ENCODE data around the gene GGA3.
A peak's percentile ranks its signal among the peaks of the same experiment; 100 is the strongest.
"Not testable (repeated sequence)": the region's sequence is repeated elsewhere in the genome, so short reads cannot be mapped to it uniquely, and the experiment has no call there.

The GGA3 gene

DNA sequence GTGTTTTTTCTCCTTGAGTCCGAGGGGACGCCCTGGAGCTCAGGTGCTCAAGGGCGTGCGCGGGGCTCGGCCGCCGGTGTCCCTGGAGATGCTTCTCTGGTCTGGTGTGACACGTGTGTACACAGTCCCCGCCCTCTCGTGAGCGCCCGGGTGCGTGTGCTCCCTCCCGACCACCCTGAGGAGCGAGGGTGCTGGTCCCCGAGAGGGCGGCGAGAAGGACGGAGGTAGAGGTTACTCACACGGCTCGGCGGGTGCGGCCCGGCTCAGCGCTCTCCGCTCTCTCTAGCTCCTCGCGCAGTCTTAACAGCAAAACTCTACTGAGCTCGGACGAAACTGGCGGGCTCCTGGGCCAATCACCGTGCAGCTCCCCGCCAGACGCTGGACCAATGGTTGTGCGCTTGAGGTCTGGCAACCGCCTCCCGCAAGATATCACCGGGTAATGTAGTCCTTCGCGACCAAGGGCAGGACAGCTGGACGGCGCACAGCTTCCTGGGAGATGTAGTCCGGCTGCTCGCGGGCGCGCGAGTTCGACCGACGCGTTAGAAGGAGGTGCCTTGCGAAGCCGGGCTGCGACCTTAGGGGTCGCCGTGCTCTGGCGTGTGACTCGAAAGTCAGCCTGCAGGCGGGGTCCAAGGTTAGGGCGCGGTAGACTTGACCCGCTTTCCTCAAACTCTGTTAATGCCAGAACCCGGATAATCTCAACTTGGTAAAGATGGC is 27.9 kb upstream of the GGA3 start, which contains the start of gene SLC25A19:
Gene SLC25A19 (minus strand): TSS at position 319 of the 717 bp plus-strand sequence. CDS start 2,669 bp downstream, outside the sequence.
- peak within 1 kb of the TSS; percentile 85 to 92 for H3K9ac ChIP-seq (ENCODE audit: low read length in 2 of 2)
- no peaks in the 10 kb centered on the region for H3K27me3 ChIP-seq (ENCODE audit: control insufficient read depth in 1 of 2, insufficient read depth in 2 of 2, low read length in 2 of 2)
- H3K4me1 ChIP-seq (ENCODE audit: control insufficient read depth, insufficient read depth, low read length) = peaks cover 5% of the 10 kb centered on the region
- peak within 1 kb of the TSS; percentile 93 to 94 for H3K4me3 ChIP-seq (ENCODE audit: low read length in 2 of 2)
- H3K36me3 ChIP-seq (ENCODE audit: control insufficient read depth in 2 of 2, insufficient read depth in 2 of 2, low read length in 2 of 2) = peaks cover 5 to 10% of the 10 kb centered on the region in 2 donors
- H3K27ac ChIP-seq (ENCODE audit: low read length) = peak within 1 kb of the TSS; percentile 76
- H3K9me3 ChIP-seq (ENCODE audit: control insufficient read depth in 2 of 2, low read length in 2 of 2) = no peaks in the 10 kb centered on the region

DNA sequence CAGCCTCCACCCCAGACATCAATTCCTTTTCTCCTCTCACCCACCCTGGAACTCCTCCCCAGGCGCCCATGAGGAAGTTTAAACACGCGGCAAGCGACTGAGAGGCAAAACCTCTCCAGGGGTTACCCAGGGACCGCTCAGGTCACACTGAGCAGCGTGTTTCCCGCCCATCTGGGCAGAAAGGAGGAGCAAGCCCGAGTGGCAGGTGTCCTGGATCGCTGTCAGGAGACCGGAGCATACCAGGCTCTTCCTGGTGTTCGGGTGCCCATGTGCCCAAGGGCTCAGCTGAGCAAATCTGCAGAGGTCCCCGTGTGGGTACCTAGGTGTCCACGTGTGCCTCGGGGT is 27.3 kb upstream of the GGA3 start:
- Histone ChIP-seq H3K27me3 (ENCODE audit: control insufficient read depth in 1 of 2, insufficient read depth in 2 of 2, low read length in 2 of 2) (no peaks in the 10 kb centered on the region), H3K36me3 (ENCODE audit: control insufficient read depth in 2 of 2, insufficient read depth in 2 of 2, low read length in 2 of 2) (peaks cover 5 to 10% of the 10 kb centered on the region in 2 donors), H3K4me1 (ENCODE audit: control insufficient read depth, insufficient read depth, low read length) (peaks cover 5% of the 10 kb centered on the region), H3K27ac (ENCODE audit: low read length) (peak overlapping the region; percentile 76), H3K9ac (ENCODE audit: low read length in 2 of 2) (peak overlapping the region; percentile 82 to 92), H3K9me3 (ENCODE audit: control insufficient read depth in 2 of 2, low read length in 2 of 2) (no peaks in the 10 kb centered on the region), H3K4me3 (ENCODE audit: low read length in 2 of 2) (peak overlapping the region; percentile 93 to 94)

DNA sequence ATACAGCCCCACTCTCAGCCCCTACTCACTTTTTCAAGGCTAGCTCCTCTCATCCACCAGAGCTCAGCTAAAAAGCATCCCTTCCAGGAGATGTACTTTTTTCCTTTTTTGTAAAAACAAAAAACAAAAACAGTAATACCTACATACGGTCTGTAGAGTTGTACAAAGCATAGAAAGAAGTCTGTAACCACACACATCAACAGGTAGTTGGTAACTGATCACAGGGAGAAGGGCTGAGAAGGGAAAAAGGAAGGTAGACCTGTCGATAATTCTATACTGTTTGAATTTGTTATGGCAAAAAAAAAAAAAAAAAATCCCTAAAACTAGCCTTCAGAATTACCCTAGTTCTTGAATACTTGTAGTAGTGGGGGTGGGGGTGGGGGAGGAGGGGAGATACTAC is 27.0 kb upstream of the GGA3 start:
- Histone ChIP-seq H3K4me1 (ENCODE audit: control insufficient read depth, insufficient read depth, low read length) (peaks cover 5% of the 10 kb centered on the region), H3K4me3 (ENCODE audit: low read length in 2 of 2) (peak overlapping the region; percentile 93 to 94), H3K9me3 (ENCODE audit: control insufficient read depth in 2 of 2, low read length in 2 of 2) (no peaks in the 10 kb centered on the region), H3K36me3 (ENCODE audit: control insufficient read depth in 2 of 2, insufficient read depth in 2 of 2, low read length in 2 of 2) (peaks cover 5 to 11% of the 10 kb centered on the region in 2 donors), H3K27ac (ENCODE audit: low read length) (peak overlapping the region; percentile 76), H3K9ac (ENCODE audit: low read length in 2 of 2) (peak overlapping the region in 1 of 2 donors; percentile 92), H3K27me3 (ENCODE audit: control insufficient read depth in 1 of 2, insufficient read depth in 2 of 2, low read length in 2 of 2) (no peaks in the 10 kb centered on the region)

- H3K4me3 ChIP-seq (ENCODE audit: low read length in 2 of 2) = no peak overlapping the region
- no peak overlapping the region for H3K27ac ChIP-seq (ENCODE audit: low read length)
- peaks cover 5 to 12% of the 10 kb centered on the region in 2 donors for H3K36me3 ChIP-seq (ENCODE audit: control insufficient read depth in 2 of 2, insufficient read depth in 2 of 2, low read length in 2 of 2)
- H3K4me1 ChIP-seq (ENCODE audit: control insufficient read depth, insufficient read depth, low read length) = peaks cover 5% of the 10 kb centered on the region
- H3K9ac ChIP-seq (ENCODE audit: low read length in 2 of 2) = no peak overlapping the region
- H3K27me3 ChIP-seq (ENCODE audit: control insufficient read depth in 1 of 2, insufficient read depth in 2 of 2, low read length in 2 of 2) = no peaks in the 10 kb centered on the region
- no peaks in the 10 kb centered on the region for H3K9me3 ChIP-seq (ENCODE audit: control insufficient read depth in 2 of 2, low read length in 2 of 2)
These were observed 25.8 kb upstream of the GGA3 start for GRCh38 chr17:75287221-75287620.

GRCh38 chr17:75285123-75285522 is 23.7 kb upstream of the GGA3 start:
- H3K4me3 ChIP-seq (ENCODE audit: low read length in 2 of 2) = no peak overlapping the region
- no peaks in the 10 kb centered on the region for H3K9me3 ChIP-seq (ENCODE audit: control insufficient read depth in 2 of 2, low read length in 2 of 2)
- H3K9ac ChIP-seq (ENCODE audit: low read length in 2 of 2) = no peak overlapping the region
- no peaks in the 10 kb centered on the region for H3K27me3 ChIP-seq (ENCODE audit: control insufficient read depth in 1 of 2, insufficient read depth in 2 of 2, low read length in 2 of 2)
- peaks cover 5 to 15% of the 10 kb centered on the region in 2 donors for H3K36me3 ChIP-seq (ENCODE audit: control insufficient read depth in 2 of 2, insufficient read depth in 2 of 2, low read length in 2 of 2)
- peaks cover 5% of the 10 kb centered on the region for H3K4me1 ChIP-seq (ENCODE audit: control insufficient read depth, insufficient read depth, low read length)
- no peak overlapping the region for H3K27ac ChIP-seq (ENCODE audit: low read length)

DNA sequence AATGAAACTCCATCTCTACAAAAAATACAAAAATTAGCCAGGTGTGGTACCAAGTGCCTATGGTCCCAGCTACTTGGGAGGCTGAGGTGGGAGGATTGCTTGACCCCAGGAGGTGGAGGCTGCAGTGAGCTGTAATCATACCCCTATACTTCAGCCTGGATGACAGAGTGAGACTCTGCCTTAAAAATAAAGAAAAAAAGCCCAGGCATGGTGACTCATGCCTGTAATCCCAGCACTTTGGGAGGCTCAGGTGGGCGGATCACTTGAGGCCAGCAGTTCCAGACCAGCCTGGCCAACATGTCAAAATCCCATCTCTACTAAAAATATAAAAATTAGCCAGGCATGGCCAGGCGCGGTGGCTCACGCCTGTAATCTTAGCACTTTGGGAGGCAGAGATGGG is 18.8 kb upstream of the GGA3 start:
- not testable (repeated sequence) for H3K4me3 ChIP-seq (ENCODE audit: low read length in 2 of 2); H3K27me3 ChIP-seq (ENCODE audit: control insufficient read depth in 1 of 2, insufficient read depth in 2 of 2, low read length in 2 of 2); H3K4me1 ChIP-seq (ENCODE audit: control insufficient read depth, insufficient read depth, low read length); H3K36me3 ChIP-seq (ENCODE audit: control insufficient read depth in 2 of 2, insufficient read depth in 2 of 2, low read length in 2 of 2); H3K9ac ChIP-seq (ENCODE audit: low read length in 2 of 2); H3K27ac ChIP-seq (ENCODE audit: low read length); H3K9me3 ChIP-seq (ENCODE audit: control insufficient read depth in 2 of 2, low read length in 2 of 2)

DNA sequence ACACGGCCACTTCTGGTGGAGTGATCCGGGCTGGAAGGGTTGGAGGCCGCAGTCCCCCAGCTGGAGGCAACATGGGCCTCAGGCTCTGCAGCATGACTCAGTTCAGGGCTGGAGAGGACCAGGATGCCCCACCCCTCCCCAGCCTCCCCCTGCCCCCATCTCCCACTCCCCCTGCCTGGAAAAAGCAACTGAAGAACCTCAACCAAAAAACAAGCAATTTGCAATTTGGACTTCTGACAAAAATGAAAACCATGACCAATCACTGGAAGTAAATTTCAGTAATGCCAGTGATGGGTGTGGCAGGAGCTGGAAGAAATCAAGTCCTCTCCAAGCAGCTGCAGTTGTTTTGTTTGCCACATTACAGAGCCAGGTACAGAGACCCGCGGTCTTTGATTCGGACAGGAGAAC is 16.3 kb upstream of the GGA3 start:
- H3K36me3 ChIP-seq (ENCODE audit: control insufficient read depth in 2 of 2, insufficient read depth in 2 of 2, low read length in 2 of 2) = peaks cover 0 to 3% of the 10 kb centered on the region in 2 donors
- no peak overlapping the region for H3K9ac ChIP-seq (ENCODE audit: low read length in 2 of 2)
- H3K4me3 ChIP-seq (ENCODE audit: low read length in 2 of 2) = no peak overlapping the region
- H3K4me1 ChIP-seq (ENCODE audit: control insufficient read depth, insufficient read depth, low read length) = peaks cover 12% of the 10 kb centered on the region
- no peaks in the 10 kb centered on the region for H3K9me3 ChIP-seq (ENCODE audit: control insufficient read depth in 2 of 2, low read length in 2 of 2)
- H3K27ac ChIP-seq (ENCODE audit: low read length) = no peak overlapping the region
- no peaks in the 10 kb centered on the region for H3K27me3 ChIP-seq (ENCODE audit: control insufficient read depth in 1 of 2, insufficient read depth in 2 of 2, low read length in 2 of 2)

DNA sequence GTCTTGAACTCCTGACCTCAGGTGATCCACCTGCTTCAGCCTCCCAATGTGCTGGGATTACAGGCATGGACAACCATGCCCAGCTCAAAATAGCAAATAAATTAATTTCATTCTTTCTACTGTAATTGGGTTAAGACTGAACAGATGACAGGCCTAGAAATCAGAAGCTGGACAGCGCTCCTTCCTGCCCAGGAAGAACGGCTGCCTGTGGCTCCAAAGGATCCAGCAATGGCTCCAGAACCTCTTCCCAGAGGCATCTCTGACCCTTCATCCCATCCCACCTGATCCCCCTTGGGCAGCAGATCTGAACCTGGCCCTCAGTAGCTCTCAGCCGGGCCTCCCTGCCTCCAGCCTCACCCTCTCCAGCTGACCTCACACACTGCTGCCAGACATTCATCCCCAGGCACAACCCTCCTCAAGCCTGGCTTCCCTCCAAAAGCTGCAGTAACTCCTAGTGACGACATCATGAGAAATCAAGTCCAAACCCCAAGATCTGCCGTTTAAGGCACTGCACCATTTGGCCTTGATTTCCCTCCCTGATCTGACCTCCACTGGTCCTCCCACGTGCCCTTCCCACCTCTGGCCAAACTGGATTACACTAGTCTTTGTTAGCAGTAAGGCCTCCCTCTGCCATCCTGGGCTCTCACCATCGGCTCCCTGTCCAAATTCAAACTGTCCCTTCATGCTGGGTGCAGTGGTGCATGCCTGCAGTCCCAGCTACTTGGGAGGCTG is 12.7 kb upstream of the GGA3 start:
- Histone ChIP-seq H3K4me3 (ENCODE audit: low read length in 2 of 2) (no peak overlapping the region), H3K27ac (ENCODE audit: low read length) (no peak overlapping the region), H3K9ac (ENCODE audit: low read length in 2 of 2) (no peak overlapping the region), H3K4me1 (ENCODE audit: control insufficient read depth, insufficient read depth, low read length) (peaks cover 35% of the 10 kb centered on the region), H3K27me3 (ENCODE audit: control insufficient read depth in 1 of 2, insufficient read depth in 2 of 2, low read length in 2 of 2) (no peaks in the 10 kb centered on the region), H3K9me3 (ENCODE audit: control insufficient read depth in 2 of 2, low read length in 2 of 2) (no peaks in the 10 kb centered on the region), H3K36me3 (ENCODE audit: control insufficient read depth in 2 of 2, insufficient read depth in 2 of 2, low read length in 2 of 2) (no peaks in the 10 kb centered on the region)

DNA sequence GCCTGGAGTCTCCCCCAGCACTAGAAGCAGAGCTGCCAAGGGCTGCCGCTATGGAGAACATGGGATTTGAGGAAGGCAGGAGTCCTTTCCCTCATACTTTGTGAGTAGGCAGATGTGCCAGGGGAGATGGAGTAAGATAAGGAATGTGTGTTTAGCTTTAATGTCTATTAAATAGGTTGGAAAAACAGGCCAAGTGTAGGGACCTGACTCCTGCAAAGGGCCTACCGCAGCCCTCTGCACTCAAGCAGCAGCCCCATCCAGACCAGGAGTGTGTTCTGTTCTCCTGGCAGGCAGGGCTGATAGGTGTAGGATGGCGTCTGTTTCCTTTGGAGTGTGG is 11.4 kb upstream of the GGA3 start:
- H3K9me3 ChIP-seq (ENCODE audit: control insufficient read depth in 2 of 2, low read length in 2 of 2) = no peaks in the 10 kb centered on the region
- no peaks in the 10 kb centered on the region for H3K36me3 ChIP-seq (ENCODE audit: control insufficient read depth in 2 of 2, insufficient read depth in 2 of 2, low read length in 2 of 2)
- peaks cover 35% of the 10 kb centered on the region for H3K4me1 ChIP-seq (ENCODE audit: control insufficient read depth, insufficient read depth, low read length)
- peak overlapping the region in 1 of 2 donors; percentile 40 for H3K4me3 ChIP-seq (ENCODE audit: low read length in 2 of 2)
- H3K27me3 ChIP-seq (ENCODE audit: control insufficient read depth in 1 of 2, insufficient read depth in 2 of 2, low read length in 2 of 2) = no peaks in the 10 kb centered on the region
- H3K9ac ChIP-seq (ENCODE audit: low read length in 2 of 2) = peak overlapping the region in 1 of 2 donors; percentile 28
- H3K27ac ChIP-seq (ENCODE audit: low read length) = peak overlapping the region; percentile 58

DNA sequence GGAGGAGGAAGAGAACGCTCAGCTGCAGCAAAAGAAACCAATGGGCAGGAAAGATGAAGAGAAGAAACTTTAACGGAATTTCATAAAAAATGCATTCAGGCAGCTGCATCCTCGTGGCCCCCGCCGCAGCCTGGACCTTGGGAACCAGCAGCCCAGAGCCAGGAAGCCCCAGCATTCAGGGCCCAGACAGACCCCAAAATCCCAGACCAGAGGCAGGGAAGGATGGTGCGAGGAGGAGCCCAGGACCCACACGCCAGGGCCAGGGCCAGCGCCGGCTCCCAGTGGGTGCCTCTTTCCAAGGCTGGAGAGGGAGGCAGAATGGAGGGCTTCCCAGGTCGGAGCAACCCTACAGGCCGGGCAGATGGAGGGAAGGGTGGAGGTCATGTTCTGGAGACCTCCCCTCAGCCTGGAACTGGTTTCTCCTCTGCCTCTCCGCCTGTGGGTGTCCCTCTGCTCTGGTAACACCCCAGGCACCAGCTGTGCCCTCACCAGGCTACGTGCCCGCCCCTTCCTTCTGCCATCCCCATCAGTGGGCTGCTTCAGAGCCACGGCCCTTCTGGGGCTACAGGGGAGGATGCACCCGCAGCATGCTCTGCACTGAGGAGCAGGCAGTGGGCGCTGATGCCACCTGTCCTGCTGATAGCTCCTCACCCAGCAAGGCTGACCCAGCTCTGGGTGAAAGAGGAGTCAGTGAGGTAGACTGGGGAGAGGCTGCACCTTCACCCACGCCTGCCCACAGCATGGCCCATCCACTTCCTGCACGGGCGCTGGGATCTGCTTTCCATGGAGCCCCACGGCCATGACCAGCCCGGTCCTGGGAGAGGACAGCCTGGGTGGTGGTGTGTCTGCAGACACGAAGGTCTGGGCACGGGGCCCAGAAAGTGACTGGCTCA is 10.8 kb upstream of the GGA3 start:
- Histone ChIP-seq H3K9me3 (ENCODE audit: control insufficient read depth in 2 of 2, low read length in 2 of 2) (no peaks in the 10 kb centered on the region), H3K36me3 (ENCODE audit: control insufficient read depth in 2 of 2, insufficient read depth in 2 of 2, low read length in 2 of 2) (peaks cover 0 to 2% of the 10 kb centered on the region in 2 donors), H3K4me3 (ENCODE audit: low read length in 2 of 2) (peak overlapping the region; percentile 64 to 86), H3K27me3 (ENCODE audit: control insufficient read depth in 1 of 2, insufficient read depth in 2 of 2, low read length in 2 of 2) (no peaks in the 10 kb centered on the region), H3K4me1 (ENCODE audit: control insufficient read depth, insufficient read depth, low read length) (peaks cover 38% of the 10 kb centered on the region), H3K27ac (ENCODE audit: low read length) (peak overlapping the region; percentile 58), H3K9ac (ENCODE audit: low read length in 2 of 2) (peak overlapping the region; percentile 29 to 65)

All from stomach smooth muscle (tissue), 2 donors.